BLaER1 (cell line): ENCODE data around the gene VTN.

ENCODE experiments used
- H3K27ac ChIP-seq: shearing (Covaris generic); formaldehyde crosslinking; 2 replicates; pipeline ENCODE4 v1.8.1; 2022
- H3K27me3 ChIP-seq: shearing (Covaris generic); formaldehyde crosslinking; 2 replicates; pipeline ENCODE4 v1.8.1; 2022
- H3K36me3 ChIP-seq: shearing (Covaris generic); formaldehyde crosslinking; 2 replicates; pipeline ENCODE4 v1.8.1; 2022
- H3K4me1 ChIP-seq: shearing (Covaris generic); formaldehyde crosslinking; 2 replicates; pipeline ENCODE4 v1.8.1; 2022
- H3K4me2 ChIP-seq: shearing (Covaris generic); formaldehyde crosslinking; 2 replicates; pipeline ENCODE4 v1.8.1; 2022
- H3K4me3 ChIP-seq: shearing (Covaris generic); formaldehyde crosslinking; 2 replicates; pipeline ENCODE4 v1.8.1; 2022
- H3K9ac ChIP-seq: shearing (Covaris generic); formaldehyde crosslinking; 2 replicates; pipeline ENCODE4 v1.8.1; 2022
- H3K9me3 ChIP-seq: shearing (Covaris generic); formaldehyde crosslinking; 2 replicates; pipeline ENCODE4 v1.8.1; 2022
- H4K20me1 ChIP-seq: shearing (Covaris generic); formaldehyde crosslinking; 2 replicates; pipeline ENCODE4 v1.8.1; 2022
- Cebpa-rat ChIP-seq: shearing (Covaris generic); IDR thresholded peaks from 2 replicates; pipeline ENCODE4 v1.8.1; 2022

Gene VTN

DNA sequence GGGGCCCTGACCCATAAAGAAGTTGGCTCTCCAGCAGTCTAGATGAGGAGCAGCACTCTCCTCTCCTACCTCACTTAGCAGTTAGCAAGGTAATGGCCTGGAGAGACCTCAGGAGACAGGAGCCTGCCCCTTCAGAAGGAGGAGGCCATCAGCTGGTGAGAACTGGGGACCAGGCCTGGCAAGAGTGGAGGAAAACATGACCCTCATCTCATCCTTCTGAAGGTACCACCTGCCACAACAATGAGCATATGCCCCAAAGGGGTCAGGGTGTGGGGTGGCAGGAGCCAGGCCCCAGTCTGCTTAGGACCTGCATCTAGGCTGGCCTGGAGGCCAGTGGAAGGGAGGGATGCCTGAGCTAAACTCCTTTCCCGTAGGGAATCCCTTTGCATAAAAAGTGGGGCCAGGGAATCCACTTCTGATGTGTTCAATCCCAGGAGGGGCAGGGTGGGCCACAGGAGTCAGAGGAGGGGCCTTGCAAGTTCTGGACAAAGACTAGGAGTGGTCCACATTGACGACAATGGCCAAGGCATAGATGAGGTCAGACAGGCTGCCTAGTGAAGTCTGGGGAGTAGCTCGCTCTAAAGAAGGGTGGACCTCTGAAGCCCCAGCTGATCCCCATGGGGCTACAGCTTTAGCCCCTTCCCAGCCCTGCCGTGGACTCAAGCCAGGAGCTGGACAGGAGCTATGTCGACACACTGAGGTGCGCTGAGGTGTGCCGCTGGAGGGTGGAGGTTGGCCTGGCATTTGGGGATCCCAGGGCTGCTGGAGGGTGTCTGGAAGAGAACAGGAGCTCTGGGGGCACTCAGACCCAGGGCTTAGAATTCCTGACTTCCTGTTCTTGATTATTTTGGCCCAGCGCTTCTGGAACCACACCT, 6.1 kb downstream of the VTN start:
- H3K27ac ChIP-seq, result no peak overlapping the region
- H3K4me2 ChIP-seq, result no peak overlapping the region
- no peak overlapping the region for H3K9ac ChIP-seq
- no peaks in the 10 kb centered on the region for H3K9me3 ChIP-seq
- H3K36me3 ChIP-seq, result peaks cover 66% of the 10 kb centered on the region
- H4K20me1 ChIP-seq, result no peaks in the 10 kb centered on the region
- H3K27me3 ChIP-seq, result no peaks in the 10 kb centered on the region
- no peaks in the 10 kb centered on the region for H3K4me1 ChIP-seq
- H3K4me3 ChIP-seq, result no peak overlapping the region
- TF ChIP-seq Cebpa-rat, result no peak

DNA sequence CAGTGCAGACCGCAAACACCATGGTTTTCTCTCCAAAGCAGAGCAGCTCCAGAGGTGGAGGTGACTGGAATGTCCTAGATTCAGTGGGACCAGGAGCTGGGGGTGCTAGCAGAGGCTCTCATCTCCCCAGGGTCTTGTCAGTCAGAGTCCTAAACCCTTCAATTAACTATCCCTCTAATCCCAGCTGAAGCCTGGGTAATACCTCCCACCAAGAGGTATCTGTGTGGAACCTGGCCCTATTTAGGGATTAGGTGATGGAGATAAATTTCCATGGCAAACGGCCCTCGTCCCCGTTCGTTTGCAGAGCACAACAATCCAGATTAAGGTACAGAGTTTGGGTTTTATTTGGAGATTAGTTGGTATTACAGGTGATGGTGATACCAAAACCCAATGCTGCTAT, 6.9 kb downstream of the VTN start:
- Histone ChIP-seq H3K4me2 (no peak overlapping the region), H3K9me3 (no peaks in the 10 kb centered on the region), H3K27ac (no peak overlapping the region), H3K36me3 (peaks cover 70% of the 10 kb centered on the region), H3K4me3 (no peak overlapping the region), H3K4me1 (peaks cover 7% of the 10 kb centered on the region), H3K9ac (no peak overlapping the region), H3K27me3 (no peaks in the 10 kb centered on the region), H4K20me1 (no peaks in the 10 kb centered on the region)
- no peak for TF ChIP-seq Cebpa-rat

DNA sequence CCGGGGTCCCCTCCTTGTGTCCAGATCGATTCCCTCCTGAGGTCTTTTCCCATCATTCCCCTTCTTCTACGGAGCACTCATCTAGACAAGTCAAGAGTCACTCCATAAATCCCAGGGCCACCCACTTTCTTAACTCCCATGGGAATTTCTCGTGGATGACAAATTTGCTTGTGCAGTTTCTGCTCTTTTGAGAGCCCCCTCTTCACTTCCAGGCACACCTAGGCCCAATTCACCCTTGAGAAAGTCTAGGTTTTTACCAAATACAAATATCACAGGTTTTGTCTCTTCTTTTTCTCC, 12.3 kb downstream of the VTN start:
- no peaks in the 10 kb centered on the region for H3K9me3 ChIP-seq
- H3K4me1 ChIP-seq, result peaks cover 24% of the 10 kb centered on the region
- H3K4me3 ChIP-seq, result peak overlapping the region; percentile 95
- peak overlapping the region; percentile 94 for H3K27ac ChIP-seq
- no peaks in the 10 kb centered on the region for H4K20me1 ChIP-seq
- H3K4me2 ChIP-seq, result peak overlapping the region; percentile 98
- TF ChIP-seq Cebpa-rat, result no peak
- no peaks in the 10 kb centered on the region for H3K27me3 ChIP-seq
- peak overlapping the region; percentile 98 for H3K9ac ChIP-seq
- H3K36me3 ChIP-seq, result peaks cover 73% of the 10 kb centered on the region

DNA sequence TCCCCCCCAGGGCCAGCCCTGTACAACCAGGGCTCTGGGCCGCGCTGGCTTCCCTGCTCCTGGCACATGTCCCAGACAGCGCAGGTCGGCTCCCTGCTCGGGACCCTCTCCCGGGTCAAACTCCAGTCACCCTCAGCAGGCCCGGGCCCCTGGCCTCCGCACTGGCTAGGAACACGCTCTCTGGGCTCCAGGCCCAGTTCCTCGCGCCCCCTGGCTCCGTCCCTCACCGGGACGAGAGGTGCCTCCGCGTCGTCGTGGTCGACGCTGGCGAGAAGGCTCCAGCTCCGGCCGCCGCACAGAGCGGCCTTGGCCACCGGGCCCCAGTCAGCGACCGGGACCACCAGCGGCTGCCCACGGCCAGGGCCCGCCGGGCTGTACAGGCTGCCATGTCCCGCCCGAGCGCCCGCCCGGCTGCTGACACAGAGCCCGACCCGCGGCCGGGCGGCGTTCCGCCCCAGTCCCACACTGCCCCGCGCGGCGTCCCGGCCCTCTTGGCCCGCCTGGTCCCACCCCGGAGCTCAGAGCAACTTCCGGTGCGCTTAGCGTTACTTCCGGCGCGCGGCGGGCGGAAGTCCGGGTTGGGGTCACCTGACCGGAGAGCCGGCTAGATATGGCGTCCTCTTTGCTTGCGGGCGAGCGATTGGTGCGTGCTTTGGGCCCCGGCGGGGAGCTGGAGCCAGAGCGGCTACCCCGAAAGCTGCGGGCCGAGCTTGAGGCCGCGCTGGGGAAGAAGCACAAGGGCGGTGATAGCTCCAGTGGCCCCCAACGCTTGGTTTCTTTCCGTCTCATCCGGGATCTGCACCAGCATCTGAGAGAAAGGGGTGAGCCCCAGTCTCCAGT, 12.8 kb downstream of the VTN start, which contains the start of gene POLDIP2:
POLDIP2 (minus strand) TSS at position 467 of the 840 bp plus-strand sequence; CDS start at position 388, 79 bp downstream.
- no peak for TF ChIP-seq Cebpa-rat
- no peaks in the 10 kb centered on the region for H3K9me3 ChIP-seq
- peak within 1 kb of the TSS; percentile 95 for H3K4me3 ChIP-seq
- peak within 1 kb of the TSS; percentile 98 for H3K9ac ChIP-seq
- peak within 1 kb of the TSS; percentile 98 for H3K4me2 ChIP-seq
- H4K20me1 ChIP-seq, result no peaks in the 10 kb centered on the region
- no peaks in the 10 kb centered on the region for H3K27me3 ChIP-seq
- H3K36me3 ChIP-seq, result peaks cover 73% of the 10 kb centered on the region
- peaks cover 24% of the 10 kb centered on the region for H3K4me1 ChIP-seq
- H3K27ac ChIP-seq, result peak within 1 kb of the TSS; percentile 94

DNA sequence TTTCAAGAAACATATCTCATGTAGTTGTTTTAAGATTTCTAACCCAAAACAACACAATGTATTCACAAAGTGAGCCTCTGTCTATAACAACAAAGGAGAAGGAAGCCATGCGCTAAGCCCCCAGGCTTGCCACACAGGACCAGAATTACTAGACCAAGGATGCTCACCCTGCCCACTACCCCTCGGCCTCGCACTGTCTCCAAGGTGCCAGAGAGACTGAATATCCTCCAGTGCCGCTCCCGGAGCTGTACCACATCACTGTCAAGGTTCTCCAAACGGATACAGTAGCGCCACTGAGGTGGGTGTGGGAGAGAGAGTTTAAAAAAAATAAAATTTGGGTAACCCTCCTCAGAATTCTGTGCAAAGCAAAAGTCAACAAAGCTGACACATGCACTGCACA, 19.8 kb downstream of the VTN start:
- Histone ChIP-seq H3K36me3 (peaks cover 100% of the 10 kb centered on the region), H4K20me1 (peaks cover 20% of the 10 kb centered on the region), H3K9me3 (no peaks in the 10 kb centered on the region), H3K4me1 (no peaks in the 10 kb centered on the region), H3K27me3 (no peaks in the 10 kb centered on the region), H3K4me3 (no peak overlapping the region), H3K27ac (no peak overlapping the region), H3K4me2 (no peak overlapping the region), H3K9ac (no peak overlapping the region)
- TF ChIP-seq Cebpa-rat, result no peak

DNA sequence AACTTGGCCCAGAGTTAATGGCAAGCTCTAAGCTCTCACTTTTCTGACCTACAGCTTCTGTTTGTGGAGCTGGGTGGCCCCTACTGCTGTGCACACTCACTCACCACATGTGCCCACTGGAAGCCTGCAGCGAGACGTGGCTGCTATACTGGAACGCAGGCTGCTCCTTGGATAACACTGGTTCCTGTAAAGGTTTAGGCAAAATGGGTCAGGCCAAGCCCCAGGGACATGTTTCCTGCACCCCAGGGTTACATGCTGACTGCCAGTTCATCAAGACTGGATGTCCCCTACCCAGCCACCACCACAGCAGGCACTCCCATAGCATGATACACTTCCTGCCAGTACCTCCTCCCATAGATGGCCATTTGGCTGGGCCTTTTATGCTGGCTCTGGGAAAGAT, 21.1 kb downstream of the VTN start:
- peaks cover 33% of the 10 kb centered on the region for H4K20me1 ChIP-seq
- H3K27ac ChIP-seq, result no peak overlapping the region
- no peak for TF ChIP-seq Cebpa-rat
- no peaks in the 10 kb centered on the region for H3K27me3 ChIP-seq
- no peaks in the 10 kb centered on the region for H3K9me3 ChIP-seq
- no peaks in the 10 kb centered on the region for H3K4me1 ChIP-seq
- H3K9ac ChIP-seq, result no peak overlapping the region
- H3K4me2 ChIP-seq, result no peak overlapping the region
- peaks cover 100% of the 10 kb centered on the region for H3K36me3 ChIP-seq
- H3K4me3 ChIP-seq, result no peak overlapping the region

DNA sequence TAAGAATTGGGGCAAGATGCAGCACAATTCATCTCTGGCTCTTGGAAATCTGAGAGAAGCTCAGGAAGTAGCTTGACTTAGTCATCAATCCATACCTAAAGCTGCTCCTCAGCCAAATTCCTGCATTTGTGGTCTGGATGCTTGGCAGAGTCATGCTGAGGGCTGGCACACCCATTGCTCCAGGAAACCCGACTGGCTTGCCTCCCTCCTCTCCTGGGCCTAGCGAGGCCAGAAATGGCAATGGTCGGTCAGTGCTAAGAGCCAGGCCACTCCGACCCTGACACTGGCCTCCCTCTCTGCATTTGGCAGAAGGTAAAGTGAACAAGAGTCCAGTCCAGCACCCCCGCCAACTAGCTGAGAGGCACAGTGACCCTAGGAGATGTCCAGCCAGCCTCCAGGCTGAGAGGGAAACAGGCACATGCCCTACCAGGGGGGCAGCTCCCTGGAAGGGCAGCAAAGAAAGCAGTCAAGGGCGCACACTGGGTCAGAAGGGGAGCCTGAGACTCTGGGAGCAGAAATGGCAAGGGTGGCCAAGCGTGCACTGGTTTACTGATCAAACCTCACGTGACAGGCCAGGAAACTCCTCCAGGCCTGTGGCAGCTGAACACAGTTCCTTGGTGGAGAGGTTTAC, 22.7 kb downstream of the VTN start:
- no peak overlapping the region for H3K4me3 ChIP-seq
- peaks cover 99% of the 10 kb centered on the region for H3K36me3 ChIP-seq
- no peaks in the 10 kb centered on the region for H3K9me3 ChIP-seq
- no peaks in the 10 kb centered on the region for H3K27me3 ChIP-seq
- no peak overlapping the region for H3K27ac ChIP-seq
- no peak overlapping the region for H3K9ac ChIP-seq
- H3K4me2 ChIP-seq, result no peak overlapping the region
- no peak for TF ChIP-seq Cebpa-rat
- H4K20me1 ChIP-seq, result peaks cover 38% of the 10 kb centered on the region
- H3K4me1 ChIP-seq, result no peaks in the 10 kb centered on the region

DNA sequence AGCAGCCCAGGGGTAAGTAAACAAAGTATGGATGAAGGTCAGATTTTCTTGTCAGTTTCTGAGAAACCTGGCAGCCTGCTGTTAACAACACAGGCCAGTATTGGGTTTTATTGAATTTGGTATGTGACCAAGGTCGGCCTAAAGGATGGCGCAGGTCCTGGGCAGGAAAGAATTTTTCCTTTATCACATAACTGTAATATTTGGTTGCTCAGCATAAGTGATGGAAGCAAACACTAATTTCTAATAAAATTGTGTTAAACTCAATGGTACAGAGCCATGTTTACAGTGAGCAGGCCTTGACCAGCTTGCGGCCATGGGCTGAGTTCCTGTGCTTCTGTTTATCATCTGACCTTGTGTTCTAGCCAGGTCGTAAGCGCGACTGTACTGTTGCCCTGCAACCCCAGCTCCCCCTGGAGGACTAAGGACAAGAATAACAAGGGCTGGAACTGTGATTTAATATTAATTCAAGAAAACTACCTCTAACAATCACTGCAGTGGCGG, 23.3 kb downstream of the VTN start:
- Histone ChIP-seq H3K4me3 (no peak overlapping the region), H4K20me1 (peaks cover 38% of the 10 kb centered on the region), H3K9ac (no peak overlapping the region), H3K36me3 (peaks cover 99% of the 10 kb centered on the region), H3K27me3 (no peaks in the 10 kb centered on the region), H3K4me2 (no peak overlapping the region), H3K27ac (no peak overlapping the region), H3K4me1 (no peaks in the 10 kb centered on the region), H3K9me3 (no peaks in the 10 kb centered on the region)
- TF ChIP-seq Cebpa-rat, result no peak

DNA sequence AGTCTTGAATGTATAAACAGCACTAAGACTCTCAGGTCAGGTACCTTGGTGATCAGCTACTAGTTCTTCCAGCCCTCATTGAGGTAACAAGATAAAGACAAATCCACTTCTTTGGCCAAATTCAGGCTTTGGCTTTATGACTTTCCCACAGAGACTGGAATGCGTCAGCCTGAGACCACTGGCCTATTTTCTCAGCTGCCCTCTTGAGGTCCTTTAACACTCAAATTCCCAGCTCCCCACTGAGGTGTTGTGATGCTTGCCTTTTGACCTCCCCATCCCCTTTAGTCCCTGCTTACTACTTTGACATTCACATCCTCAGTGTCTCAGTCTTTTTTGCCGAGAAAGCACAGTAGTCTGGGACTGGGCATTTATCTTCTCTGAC, 23.9 kb downstream of the VTN start:
- Histone ChIP-seq H3K9me3 (no peaks in the 10 kb centered on the region), H3K4me1 (no peaks in the 10 kb centered on the region), H3K4me3 (no peak overlapping the region), H4K20me1 (peaks cover 38% of the 10 kb centered on the region), H3K27me3 (no peaks in the 10 kb centered on the region), H3K4me2 (no peak overlapping the region), H3K9ac (no peak overlapping the region), H3K36me3 (peaks cover 99% of the 10 kb centered on the region), H3K27ac (no peak overlapping the region)
- TF ChIP-seq Cebpa-rat, result no peak
